K562 (cell line): ENCODE data around the gene OR2V1. TPM values are rescaled to one million over a fixed set of nuclear protein-coding genes. Genes with fewer than 3 reads are reported as not detected.

Experiments
- AFF4 ChIP-seq: sonication (generic); formaldehyde crosslinking; IDR thresholded peaks from 2 replicates; pipeline ENCODE4 v1.8.0; 2023; ENCODE audit warnings: mild to moderate bottlenecking, missing genetic modification reagents
- ASH1L ChIP-seq: fragments of 450-650 bp; IDR thresholded peaks from 2 replicates; pipeline ENCODE4 v1.6.1; 2018; ENCODE audit warnings: borderline replicate concordance, mild to moderate bottlenecking, low read depth; ENCODE audit not compliant: partially characterized antibody
- FOXO4 ChIP-seq: fragments of 450-650 bp; formaldehyde crosslinking; IDR thresholded peaks from 2 replicates; pipeline ENCODE4 v1.4.0; 2020; ENCODE audit warnings: mild to moderate bottlenecking, moderate library complexity
- GABPA ChIP-seq: fragments of 200-800 bp; sonication (Bioruptor generic); conservative IDR thresholded peaks from 2 replicates; pipeline ENCODE4 v1.6.1; 2016; ENCODE audit warnings: low read depth, missing genetic modification characterization, missing compliant biosample characterization
- HNRNPK ChIP-seq: fragments of 200-400 bp; formaldehyde crosslinking; IDR thresholded peaks from one replicate; pipeline ENCODE4 v1.6.1; 2018; ENCODE audit warnings: mild to moderate bottlenecking, low read depth, low read length; ENCODE audit not compliant: poor library complexity, severe bottlenecking
- LARP7 ChIP-seq: fragments of 450-650 bp; IDR thresholded peaks from 2 replicates; pipeline ENCODE4 v1.6.1; 2016
- MXD1 ChIP-seq: fragments of 250-450 bp; sonication (Bioruptor Pico); IDR thresholded peaks from 2 replicates; pipeline ENCODE4 v1.8.0; 2021; ENCODE audit warnings: borderline replicate concordance, mild to moderate bottlenecking, moderate library complexity; ENCODE audit not compliant: poor library complexity, severe bottlenecking
- SRSF7 ChIP-seq: fragments of 200-400 bp; formaldehyde crosslinking; optimal IDR thresholded peaks from 2 replicates; pipeline ENCODE3; 2017; ENCODE audit warnings: mild to moderate bottlenecking, low read depth, low read length
- TFAM ChIP-seq: fragments of 250-450 bp; sonication (Bioruptor Pico); conservative IDR thresholded peaks from 2 replicates; pipeline ENCODE4 v1.5.0; 2021; ENCODE audit warnings: mild to moderate bottlenecking, moderate library complexity
- ZNF3 ChIP-seq: fragments of 250-450 bp; sonication (Bioruptor Pico); IDR thresholded peaks from 2 replicates; pipeline ENCODE4 v1.5.0; 2021; ENCODE audit warnings: mild to moderate bottlenecking, moderate library complexity
- ZNF609 ChIP-seq: sonication (generic); formaldehyde crosslinking; IDR thresholded peaks from 2 replicates; pipeline ENCODE4 v1.8.1; 2023; ENCODE audit warnings: missing genetic modification reagents, mild to moderate bottlenecking, borderline replicate concordance
- polyA plus RNA-seq, 8 experiments: library from polyadenylated mRNA; depleted of rRNA in 4 of 8; stranded (reverse) in 5 of 8; unstranded in 3 of 8; fragments of >200 nt; fragmentation: Nextera tagmentation in 2 of 8; fragmentation: Illumina TruSeq in 1 of 8; extraction: Ambion mirVana in 2 of 8; extraction: Trizol in 1 of 8; gene quantifications; 2 replicates each; pipeline versions ENCODE4 v1.2.1 to v1.2.3, GENCODE V29; 2011 to 2014; ENCODE audit warnings: inconsistent platforms in 1 of 8, missing spikeins in 1 of 8
- total RNA-seq, 7 experiments: library from RNA; depleted of rRNA in 6 of 7; stranded (reverse); fragments of >200 nt in 6 of 7; fragmentation: Illumina TruSeq in 2 of 7; extraction: Trizol in 2 of 7; gene quantifications; 2 replicates each; pipeline versions ENCODE4 v1.2.1 to v1.2.3, GENCODE V29; 2011 to 2021; ENCODE audit warnings: low replicate concordance in 1 of 7

OR2V1 gene
- total and polyA plus RNA-seq, 9 of the 15 experiments (the other 6 are each of a cell fraction or from before 2014, with no cell fraction given): 0.04 to 0.28 (median 0.15) TPM; not detected in 5

GRCh38 chr5:181114284-181114843 lies 16.6 kb downstream of the OR2V1 start (continued):
- TF ChIP-seq ZNF609 (CRISPR knock-in tag) (no peak), FOXO4 (no peak), TFAM (no peak), MXD1 (no peak), HNRNPK (no peak), ASH1L (no peak), GABPA (tag) (no peak), LARP7 (no peak), SRSF7 (no peak), AFF4 (CRISPR knock-in tag) (no peak), ZNF3 (CRISPR knock-in tag) (no peak)
